HG03025 (cell line): Measurements from ENCODE around the gene DENND6B.
"Not testable (repeated sequence)": the region's sequence is repeated elsewhere in the genome, so short reads cannot be mapped to it uniquely, and the experiment has no call there.

Experiments used
- ATAC-seq: cut with Tn5 transposase; IDR thresholded peaks from one replicate; pipeline ENCODE4 v1.9.1; 2021; ENCODE audit warnings: mild to moderate bottlenecking, moderate library complexity; ENCODE audit not compliant: unreplicated experiment, low FRiP score

The DENND6B gene, protein sequence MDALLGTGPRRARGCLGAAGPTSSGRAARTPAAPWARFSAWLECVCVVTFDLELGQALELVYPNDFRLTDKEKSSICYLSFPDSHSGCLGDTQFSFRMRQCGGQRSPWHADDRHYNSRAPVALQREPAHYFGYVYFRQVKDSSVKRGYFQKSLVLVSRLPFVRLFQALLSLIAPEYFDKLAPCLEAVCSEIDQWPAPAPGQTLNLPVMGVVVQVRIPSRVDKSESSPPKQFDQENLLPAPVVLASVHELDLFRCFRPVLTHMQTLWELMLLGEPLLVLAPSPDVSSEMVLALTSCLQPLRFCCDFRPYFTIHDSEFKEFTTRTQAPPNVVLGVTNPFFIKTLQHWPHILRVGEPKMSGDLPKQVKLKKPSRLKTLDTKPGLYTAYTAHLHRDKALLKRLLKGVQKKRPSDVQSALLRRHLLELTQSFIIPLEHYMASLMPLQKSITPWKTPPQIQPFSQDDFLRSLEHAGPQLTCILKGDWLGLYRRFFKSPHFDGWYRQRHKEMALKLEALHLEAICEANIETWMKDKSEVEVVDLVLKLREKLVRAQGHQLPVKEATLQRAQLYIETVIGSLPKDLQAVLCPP

DNA sequence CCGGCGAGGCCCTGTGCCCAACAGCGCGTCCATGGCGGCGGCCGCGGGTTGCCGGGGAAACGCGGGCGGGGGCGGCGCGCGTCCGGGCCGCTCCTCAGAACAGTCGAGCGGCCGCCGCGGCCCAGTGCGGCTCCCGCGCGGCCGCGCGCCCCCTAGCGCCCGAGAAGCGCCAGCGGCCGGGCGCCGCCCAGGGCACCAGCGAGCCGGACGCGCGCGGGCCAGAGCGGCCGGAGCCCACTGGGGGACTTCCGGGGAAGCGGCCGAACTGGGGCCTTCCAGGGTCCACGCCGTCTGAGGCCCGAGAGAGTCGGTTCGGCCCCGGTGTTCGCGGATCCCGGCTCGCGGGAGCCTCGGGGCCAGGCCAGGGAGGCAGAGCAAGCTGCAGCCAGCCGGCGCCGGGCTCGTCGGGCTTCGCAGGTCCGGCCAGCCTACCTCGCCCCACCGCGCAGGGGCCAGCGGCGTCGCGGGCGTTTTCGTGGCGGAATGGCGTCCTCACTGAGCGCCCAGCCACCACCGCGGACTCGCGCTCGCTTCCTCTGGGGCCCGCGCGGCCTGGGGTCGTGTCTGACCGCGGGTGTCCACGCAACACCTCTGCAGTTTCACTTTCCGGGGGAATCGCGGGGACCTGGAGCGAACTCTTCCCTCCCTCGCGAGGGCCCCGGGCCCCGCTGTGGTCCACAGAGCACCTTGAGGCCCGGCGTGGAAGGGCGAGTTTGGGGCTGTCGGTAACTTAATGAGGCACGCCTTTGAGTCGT, at the start of gene DENND6B:
Gene DENND6B (minus strand): TSS at position 57 of the 755 bp plus-strand sequence. CDS start 24 bp downstream, at position 33.
- peak; percentile 72 for ATAC-seq

DNA sequence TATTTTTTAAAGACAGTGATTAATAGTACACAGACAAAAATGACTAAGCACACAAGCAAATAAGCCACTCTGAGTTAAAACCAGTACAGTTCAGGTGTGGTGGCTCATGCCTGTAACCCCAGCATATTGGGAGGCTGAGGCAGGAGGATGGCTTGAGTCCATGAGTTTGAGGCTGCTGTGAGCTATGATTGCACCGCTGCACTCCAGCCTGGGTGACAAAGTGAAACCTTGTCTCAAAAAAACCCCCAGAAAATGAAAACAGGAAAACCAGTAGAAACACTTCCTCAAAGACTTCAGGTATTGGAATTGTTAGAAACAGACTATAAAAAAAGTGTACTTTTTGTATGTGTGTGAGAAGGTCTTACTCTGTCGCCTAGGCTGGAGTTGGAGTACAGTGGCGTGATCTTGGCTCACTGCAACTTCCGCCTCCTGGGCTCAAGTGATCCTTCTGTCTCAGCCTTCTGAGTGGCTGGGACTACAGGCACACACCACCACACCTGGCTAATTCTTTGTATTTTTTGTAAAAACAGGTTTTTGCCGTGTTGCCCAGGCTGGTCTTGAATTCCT, 49.4 kb upstream of the DENND6B start:
- no peak for ATAC-seq

DNA sequence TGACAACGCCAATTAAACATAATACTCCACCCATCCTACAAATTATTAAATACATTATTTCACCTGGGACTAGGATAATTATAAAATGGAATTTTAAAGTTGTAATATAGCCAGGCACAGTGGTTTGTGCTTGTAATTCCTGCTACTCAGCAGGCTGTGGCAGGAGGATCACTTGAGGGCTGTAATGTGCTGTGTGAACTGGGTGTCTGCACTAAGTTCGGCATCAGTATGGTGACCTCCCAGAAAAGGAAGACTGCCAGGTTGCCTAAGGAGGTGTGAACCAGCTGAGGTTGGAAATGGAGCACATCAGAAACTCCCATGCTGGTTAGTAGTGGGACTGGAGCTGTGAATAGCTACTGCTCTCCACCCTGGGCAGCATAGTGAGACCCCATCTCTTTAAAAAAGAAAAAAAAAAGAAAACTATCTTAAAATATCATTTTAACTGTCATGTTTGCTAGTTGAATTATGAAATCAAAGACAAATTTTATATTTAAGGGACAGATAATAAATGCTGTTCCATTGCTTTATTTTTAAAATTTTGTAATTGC, 44.4 kb upstream of the DENND6B start:
- no peak for ATAC-seq

DNA sequence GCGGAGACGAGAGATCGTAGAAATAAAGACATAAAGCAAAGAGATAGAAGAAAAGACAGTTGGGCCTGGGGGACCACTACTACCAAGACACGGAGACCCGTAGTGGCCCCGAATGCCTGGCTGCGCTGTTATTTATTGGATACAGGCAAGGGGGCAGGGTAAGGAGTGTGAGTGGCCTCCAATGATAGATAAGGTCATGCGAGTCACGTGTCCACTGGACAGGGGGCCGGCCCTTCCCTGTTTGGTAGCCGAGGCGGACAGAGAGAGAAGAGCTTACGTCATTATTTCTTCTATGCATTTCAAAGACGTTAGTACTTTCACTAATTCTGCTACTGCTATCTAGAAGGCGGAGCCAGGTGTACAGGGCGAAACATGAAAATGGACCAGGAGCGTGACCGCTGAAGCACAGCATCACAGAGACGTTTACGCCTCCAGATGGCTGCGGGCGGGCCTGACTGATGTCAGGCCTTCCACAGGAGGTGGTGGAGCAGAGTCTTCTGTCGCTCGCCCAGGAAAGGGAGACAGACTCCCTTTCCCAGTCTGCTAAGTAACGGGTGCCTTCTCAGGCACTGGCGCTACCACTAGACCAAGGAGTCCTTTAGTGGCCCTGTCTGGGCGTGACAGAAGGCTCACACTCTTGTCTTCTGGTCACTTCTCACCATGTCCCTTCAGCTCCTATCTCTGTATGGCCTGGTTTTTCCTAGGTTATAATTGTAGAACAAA, 41.1 kb upstream of the DENND6B start:
- no peak for ATAC-seq

DNA sequence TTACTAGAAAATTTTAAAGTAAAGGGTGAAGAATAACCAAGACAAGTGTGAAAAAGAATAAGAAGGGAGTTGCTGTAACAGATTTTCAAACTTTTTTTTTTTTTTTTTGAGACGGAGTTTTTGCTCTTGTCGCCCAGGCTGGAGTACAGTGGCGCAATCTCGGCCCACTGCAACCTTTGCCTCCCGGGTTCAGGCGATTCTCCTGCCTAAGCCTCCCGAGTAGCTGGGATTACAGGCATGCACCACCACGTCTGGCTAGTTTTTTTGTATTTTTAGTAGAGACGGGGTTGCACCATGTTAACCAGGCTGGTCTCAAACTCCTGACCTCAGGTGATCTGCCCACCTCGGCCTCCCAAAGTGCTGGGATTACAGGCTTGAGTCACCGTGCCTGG, 37.0 kb upstream of the DENND6B start:
- not testable (repeated sequence) for ATAC-seq

DNA sequence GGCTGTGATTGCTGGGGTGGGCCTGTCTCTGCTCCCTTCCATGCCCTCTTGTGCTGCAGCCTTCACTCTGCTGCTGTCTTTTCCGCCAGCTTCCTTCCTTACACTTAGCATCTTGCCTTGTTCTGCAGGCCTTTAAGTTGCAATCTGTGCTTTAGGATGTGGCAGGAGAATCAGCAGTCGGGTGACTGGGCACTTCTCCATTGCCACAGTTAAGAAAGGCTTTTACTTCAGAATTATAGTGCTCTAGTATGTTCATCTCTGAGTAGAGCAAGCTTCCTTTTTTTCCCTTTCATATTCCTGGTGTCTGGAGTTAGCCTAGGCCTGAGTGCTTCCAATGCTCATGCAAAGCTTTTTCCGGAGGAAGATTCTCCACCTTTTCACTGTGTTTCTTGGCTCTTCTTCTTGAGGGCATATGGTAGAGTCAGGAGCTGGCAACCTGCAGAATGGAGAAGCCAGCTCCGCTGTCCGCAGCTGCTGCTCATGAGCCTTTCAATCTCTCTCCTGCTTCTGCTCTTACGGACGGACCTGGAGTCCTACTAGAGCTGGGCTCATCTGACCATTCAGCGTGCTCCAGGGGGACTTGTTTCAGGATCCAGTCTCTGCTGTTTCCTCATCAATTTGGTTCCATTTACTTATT, 36.5 kb upstream of the DENND6B start:
- ATAC-seq = no peak

DNA sequence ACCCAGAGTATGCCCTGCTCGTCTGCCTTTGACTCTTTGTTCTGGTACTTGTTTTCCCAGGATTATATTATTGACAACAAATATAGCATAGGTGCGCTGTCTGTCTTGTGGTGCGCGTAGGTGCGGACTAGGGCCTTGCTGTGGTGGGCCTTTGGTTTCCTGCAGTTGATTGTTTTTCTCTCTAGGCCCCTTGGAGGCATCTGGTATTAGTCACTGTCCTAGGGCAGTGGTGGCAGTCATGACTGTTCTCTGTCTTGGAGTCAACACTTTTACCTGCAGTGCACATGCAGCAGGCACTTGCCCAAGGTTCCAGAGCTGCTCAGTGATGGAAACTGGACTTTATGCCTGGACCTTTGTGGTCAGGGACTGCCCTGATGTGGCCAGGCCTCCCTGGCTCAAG, 34.9 kb upstream of the DENND6B start:
- no peak for ATAC-seq

DNA sequence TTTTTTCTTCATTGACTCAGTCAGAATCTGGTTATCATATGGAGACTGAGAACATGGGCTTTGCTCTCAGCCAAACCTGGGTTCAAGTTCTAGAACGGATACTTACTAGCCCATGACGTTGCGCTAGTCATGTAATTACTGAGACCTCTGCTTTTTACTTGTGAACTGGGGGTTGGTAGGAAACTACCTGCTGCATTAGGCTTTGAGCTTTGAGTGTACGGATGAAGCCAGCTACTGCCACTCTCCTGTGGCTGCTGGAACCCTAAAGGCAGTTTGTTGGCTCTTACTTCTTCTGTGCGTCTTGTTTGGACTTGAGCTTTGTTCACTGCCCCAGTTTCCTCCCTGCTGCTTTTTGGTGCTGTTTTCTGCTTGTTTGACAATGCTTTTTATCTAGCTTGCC, 34.4 kb upstream of the DENND6B start:
- no peak for ATAC-seq

DNA sequence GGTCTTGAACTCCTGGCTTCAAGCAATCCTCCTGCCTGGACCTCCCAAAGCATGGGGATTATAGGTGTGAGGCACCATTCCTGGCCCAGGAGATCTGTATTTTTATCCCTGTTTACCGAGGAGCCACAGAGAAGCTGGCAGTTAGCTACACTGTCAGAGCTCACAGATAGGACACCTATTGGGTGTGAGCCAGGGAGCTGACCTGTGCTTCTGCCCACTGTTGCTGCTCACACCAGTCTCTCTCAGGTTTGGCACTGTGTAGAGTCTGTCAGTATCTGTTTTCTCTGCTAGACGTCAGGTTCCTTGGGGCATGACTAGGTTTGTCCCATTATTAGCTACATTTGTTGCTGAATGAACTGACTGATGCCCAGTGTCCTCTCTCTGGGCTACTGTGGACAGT, 33.8 kb upstream of the DENND6B start:
- ATAC-seq = no peak

DNA sequence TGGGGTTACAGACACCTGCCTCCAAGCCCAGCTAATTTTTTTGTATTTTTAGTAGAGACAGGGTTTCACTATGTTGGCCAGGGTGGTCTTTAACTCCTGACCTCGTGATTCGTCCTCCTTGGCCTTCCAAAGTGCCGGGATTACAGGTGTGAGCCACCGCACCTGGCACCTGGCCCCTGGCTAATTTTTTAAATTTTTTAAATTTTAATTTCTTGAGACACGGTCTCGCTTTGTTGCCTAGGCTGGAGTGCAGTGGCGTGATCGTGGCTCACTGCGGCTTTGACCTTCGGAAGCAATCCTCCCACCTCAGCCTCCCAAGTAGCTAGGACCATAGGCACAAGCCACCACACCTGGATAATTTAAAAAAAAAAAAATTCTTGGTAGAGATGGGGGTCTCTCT, 30.9 kb upstream of the DENND6B start:
- ATAC-seq = no peak

DNA sequence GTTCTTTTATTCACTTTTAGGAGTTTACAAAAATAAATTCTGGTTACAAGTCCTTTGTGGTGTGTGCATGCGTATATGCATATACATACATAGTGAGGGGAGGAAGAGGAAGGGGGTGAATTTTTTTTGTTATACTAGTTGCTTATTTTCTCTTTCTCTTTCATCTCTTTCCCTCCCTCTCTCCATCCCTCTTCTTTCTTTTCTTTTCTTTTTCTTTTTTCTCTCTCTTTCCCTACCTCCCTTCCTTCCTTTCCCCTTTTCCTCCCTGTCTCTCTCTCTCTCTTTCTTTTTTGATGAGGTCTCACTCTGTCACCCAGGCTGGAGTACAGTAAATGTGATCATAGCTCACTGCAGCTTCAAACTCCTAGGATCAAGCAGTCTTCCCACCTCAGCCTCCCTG, 30.4 kb upstream of the DENND6B start:
- ATAC-seq = no peak

DNA sequence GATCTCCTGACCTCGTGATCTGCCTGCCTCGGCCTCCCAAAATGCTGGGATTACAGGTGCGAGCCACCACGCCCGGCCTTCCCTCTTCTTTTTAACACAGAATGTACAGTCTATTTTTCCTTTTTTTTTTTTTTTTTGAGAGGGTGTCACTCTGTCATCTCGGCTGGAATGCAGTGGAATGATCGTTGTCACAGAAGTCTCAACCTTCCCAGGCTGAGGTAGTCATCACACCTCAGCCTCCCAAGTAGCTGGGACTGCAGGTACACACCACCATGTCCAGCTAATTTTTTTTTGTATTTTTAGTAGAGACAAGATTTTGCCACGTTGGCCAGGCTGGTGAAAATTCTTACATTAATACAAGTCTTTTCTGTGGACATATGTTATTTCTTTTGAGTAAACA, 29.4 kb upstream of the DENND6B start:
- ATAC-seq = no peak

DNA sequence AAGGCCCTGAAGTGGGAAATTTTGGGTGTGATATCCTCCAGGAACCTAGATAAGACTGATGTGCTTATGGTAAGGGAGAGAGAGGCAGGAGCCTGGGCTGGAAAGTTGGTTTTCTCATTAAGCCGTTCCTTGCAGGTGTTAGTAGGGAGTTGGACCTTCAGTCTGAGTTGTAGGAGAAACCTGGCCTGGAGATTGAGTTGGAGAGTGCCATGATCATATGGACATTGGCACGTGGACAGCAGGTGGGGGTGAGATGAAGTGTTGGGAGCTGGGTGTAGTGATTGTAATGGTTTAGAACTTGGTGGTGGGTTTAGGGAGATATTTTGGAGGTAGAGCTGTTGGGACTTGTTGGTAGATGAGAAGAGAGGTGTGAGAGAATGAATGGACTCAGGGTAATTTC, 21.2 kb upstream of the DENND6B start:
- ATAC-seq = no peak

DNA sequence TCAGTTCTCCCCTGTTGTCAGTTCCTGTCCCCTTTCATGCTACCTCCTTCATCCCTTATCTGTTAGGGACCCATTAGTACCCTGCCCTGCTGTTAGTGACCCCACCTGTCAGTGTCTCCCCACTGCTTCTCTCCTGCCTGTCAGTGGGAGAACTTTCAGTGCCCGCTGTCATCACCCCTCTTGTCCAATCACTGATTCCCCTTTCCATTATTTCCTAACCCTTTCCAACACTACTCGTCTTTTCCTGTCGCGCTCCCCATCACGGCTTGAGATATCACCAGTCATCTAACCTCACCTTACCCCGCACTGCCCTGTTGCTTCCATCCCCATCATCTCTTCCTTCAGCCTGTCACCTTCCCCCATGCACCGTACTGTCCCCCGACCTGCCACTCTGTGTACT, 20.3 kb upstream of the DENND6B start:
- ATAC-seq = no peak

DNA sequence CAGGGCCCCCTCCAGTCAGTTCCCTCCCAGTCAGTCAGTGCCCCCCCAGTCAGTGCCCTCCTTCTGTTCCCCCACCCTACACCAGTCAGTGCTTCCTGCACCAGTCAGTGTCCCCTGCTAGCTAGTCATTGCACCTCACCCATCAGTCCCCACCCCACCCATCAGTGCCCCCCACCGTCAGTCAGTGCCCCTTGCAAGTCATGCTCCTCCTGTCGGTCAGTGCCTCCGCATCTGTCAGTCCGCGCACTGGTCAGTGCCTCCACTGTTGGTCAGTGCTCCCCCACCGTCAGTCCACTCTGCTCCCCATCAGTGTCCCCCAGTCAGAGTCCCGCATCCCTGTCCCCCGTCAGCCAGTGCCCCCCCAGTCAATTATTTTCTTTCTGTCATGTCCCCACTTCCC, 19.7 kb upstream of the DENND6B start:
- ATAC-seq = no peak

DNA sequence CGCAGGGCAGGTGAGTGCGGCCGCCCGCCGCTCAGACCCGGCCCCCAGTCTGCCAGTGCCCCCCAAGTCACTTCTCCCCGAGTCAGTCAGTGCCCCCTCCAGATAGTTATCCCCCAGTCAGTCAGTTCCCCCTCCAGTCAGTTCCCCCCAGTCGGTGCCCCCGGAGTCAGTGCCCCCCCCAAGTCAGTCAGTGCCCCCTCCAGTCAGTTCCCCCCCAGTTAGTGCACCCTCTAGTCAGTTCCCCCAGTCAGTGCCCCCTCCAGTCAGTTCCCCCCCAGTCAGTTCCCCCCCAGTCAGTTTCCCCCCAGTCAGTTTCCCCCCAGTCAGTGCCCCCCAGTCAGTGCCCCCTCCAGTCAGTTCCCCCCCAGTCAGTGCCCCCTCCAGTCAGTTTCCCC, 16.7 kb upstream of the DENND6B start:
- no peak for ATAC-seq

DNA sequence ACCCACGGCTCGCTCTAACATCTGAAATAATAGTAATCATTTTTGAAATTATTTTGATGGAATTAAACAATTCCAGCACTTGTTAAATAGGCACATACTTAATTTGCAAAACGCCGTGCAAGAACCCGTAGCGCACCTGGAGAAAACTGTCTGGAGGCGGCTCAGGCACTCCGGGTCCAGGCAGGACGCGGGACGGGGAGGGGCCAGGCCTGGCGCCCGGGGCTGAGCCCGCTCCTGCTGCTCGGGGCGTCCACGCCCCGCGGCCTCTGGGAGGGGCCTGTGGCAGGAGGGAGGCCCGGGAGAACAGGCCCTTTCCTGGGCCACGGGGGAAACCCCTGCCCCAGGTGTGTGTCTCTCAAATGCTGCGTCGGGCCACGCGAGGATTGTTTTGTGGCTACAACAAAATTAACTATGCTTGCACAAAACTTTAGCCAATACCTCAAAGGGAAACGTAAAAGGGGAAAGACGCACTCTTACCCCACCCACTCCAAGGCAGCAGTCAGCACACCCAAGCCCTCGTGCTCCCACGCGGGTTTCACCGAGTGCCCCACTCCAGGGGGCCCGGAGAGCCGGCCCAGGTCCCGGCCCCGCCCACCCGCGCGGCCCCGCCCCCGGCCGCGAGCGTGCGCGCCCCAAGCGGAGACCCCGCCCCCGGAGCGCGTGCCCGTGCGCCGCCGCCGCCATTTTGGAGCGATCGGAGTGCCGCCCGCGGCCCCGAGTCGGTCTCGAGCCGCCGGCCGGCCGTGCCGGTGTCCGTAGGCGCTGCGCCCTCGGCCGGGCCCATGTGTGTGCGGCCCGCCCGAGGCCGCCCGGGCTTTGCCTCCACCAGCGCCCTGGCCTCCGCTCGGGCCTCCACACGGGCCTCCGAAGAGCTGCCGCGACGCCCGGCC, 16.1 kb upstream of the DENND6B start, which contains the start of gene PPP6R2:
Gene PPP6R2 (plus strand): TSS at position 677 of the 890 bp plus-strand sequence. CDS start 50,582 bp downstream, outside the sequence.
- peak; percentile 73 for ATAC-seq

DNA sequence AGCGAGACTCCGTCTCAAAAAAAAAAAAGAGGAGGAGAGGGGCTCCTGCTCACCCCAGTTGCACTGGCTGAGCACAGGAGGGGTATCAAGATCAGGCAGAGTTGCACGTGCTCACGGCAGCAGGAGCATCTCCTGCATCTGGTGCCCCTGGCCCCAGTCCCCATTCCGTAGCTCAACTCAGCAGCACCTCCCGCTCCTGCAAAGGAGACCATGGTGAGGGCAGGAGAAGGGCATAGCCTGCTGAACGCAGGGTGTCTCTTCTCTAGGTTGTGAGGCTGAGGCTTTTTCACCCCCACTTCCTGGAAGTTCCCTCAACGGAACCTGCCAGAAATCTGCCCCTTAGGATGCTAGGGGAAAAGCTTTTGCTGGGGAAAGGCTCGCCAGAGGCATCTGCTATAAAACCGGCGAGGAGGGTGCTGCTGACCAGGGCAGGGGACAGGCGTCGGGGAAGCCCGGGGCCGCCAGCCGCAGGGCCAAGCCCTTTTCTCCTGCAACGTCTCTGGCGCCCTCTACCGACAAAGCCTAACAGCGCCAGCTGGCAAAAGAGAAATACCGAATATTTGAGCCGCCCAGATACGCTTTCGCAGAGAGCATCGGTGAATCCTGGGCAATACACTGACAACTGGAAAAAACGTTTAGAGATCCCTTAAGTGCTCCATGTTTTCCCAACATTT, 15.3 kb upstream of the DENND6B start:
- no peak for ATAC-seq
